Sigmoid colon (tissue), 7 donors: ENCODE results near the gene GJB1. TPM values are rescaled to one million over a fixed set of nuclear protein-coding genes. Genes with fewer than 3 reads are reported as not detected.
A peak's percentile ranks its signal among the peaks of the same experiment; 100 is the strongest.

Experiments
- DNase-seq: peaks from one replicate; pipeline ENCODE4 v3.0.0-alpha.2; 2019
- H3K27ac ChIP-seq, 4 donors: fragments of 200-600 bp; sonication (generic); one replicate each; pipeline ENCODE4 v1.5.1; 2016 to 2019; ENCODE audit warnings: mild to moderate bottlenecking in 1 of 4
- H3K27me3 ChIP-seq, 3 donors: fragments of 200-600 bp; sonication (generic); one replicate each; pipeline ENCODE4 v1.5.1; 2019; ENCODE audit warnings: mild to moderate bottlenecking in 1 of 3
- H3K36me3 ChIP-seq, 4 donors: fragments of 200-600 bp; sonication (generic); one replicate each; pipeline ENCODE4 v1.5.1; 2016 to 2019
- H3K4me1 ChIP-seq, 4 donors: fragments of 200-600 bp; sonication (generic); one replicate each; pipeline ENCODE4 v1.5.1; 2017 to 2019
- H3K4me3 ChIP-seq, 4 donors: fragments of 200-600 bp; sonication (generic); one replicate each; pipeline ENCODE4 v1.5.1; 2017 to 2019; ENCODE audit warnings: mild to moderate bottlenecking in 2 of 4, moderate library complexity in 1 of 4
- H3K9me3 ChIP-seq, 4 donors: fragments of 200-600 bp in 3 of 4; sonication (generic) in 3 of 4; one replicate each; pipeline versions ENCODE4 v1.5.1 to v1.6.1; 2013 to 2019
- EP300 ChIP-seq, 4 donors: sonication (generic); formaldehyde crosslinking; IDR thresholded peaks; one replicate each; pipeline ENCODE4 v1.6.1; 2017; ENCODE audit warnings: antibody characterized with exemption in 4 of 4
- POLR2A ChIP-seq, 2 donors: fragments of 450-650 bp; IDR thresholded peaks; one replicate each; pipeline ENCODE4 v1.6.1; 2016; ENCODE audit warnings: antibody characterized with exemption in 2 of 2, mild to moderate bottlenecking in 2 of 2, moderate library complexity in 2 of 2
- POLR2AphosphoS5 ChIP-seq, 4 donors: sonication (generic); formaldehyde crosslinking; IDR thresholded peaks; one replicate each; pipeline ENCODE4 v1.6.1; 2017; ENCODE audit warnings: antibody characterized with exemption in 4 of 4
- WGBS, 2 donors: extraction: QIAGEN DNeasy Blood & Tissue Kit; methylation state at CpG; one replicate each; pipeline ENCODE4 v1.1.7; 2013; 5-methylcytosine and 5-hydroxymethylcytosine counted together
- intact Hi-C: fragments of 100-400 bp; cut with DNase I; formaldehyde crosslinking; loops from one replicate; pipeline ENCODE4 v1.15.1; 2023
- polyA plus RNA-seq, 3 donors: library from polyadenylated mRNA; stranded (reverse); fragments of 200-250 nt; gene quantifications; one replicate each; pipeline ENCODE4 v1.2.3, GENCODE V29; 2013
- total RNA-seq, 4 donors: library from RNA; depleted of rRNA; stranded (reverse); fragments of >200 nt; gene quantifications; one replicate each; pipeline ENCODE4 v1.1.0, GENCODE V29; 2016
- TF ChIP-seq, protein P1 (sequence below), 4 experiments: fragments of 450-650 bp in 3 of 4; fragments of 200-600 bp in 1 of 4; IDR thresholded peaks; one replicate each; pipeline ENCODE4 v1.5.1; 2016 to 2019; ENCODE audit warnings: antibody characterized with exemption in 4 of 4, mild to moderate bottlenecking in 3 of 4, moderate library complexity in 2 of 4
- donor health status: healthy with polysubstance abuse.
- donor health status: Bipolar disorder and iron deficiency.
- donor health status: healthy.

GJB1 gene
- total and polyA plus RNA-seq, 7 donors = 12.6 to 65.6 (median 16.2) TPM; not detected in 4

DNA sequence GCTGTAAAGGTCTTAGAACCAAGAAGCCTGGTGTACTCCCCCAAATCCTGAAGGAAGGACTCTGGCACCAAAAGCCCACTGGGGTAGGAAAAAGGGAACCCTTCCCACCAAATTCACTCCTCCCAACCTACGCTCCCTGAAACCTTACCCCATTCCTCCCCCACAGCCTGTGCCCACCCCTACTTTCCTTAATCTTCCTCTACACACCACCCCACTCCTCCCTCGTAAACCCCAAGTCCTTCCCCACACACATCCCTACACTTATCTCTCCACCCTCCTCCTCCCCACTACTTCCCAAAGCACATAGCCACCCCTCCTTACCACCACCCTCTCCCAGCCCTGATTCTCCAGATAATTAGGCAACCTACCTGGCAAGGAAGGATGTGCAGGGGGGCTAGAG is 29.2 kb downstream of the GJB1 start:
- Histone ChIP-seq H3K4me1 (peaks cover 0 to 16% (median 12%) of the 10 kb centered on the region in 4 donors), H3K4me3 (no peak overlapping the region), H3K27ac (no peak overlapping the region), H3K27me3 (no peaks in the 10 kb centered on the region), H3K9me3 (no peaks in the 10 kb centered on the region), H3K36me3 (peaks cover 0 to 29% (median 10%) of the 10 kb centered on the region in 4 donors)
- TF ChIP-seq POLR2A (IDR thresholded peaks at IDR 0.05) = no peak
- TF ChIP-seq EP300 (IDR thresholded peaks at IDR 0.05) = no peak
- no peak for TF ChIP-seq POLR2AphosphoS5 (IDR thresholded peaks at IDR 0.05)
- TF ChIP-seq, protein P1, sequence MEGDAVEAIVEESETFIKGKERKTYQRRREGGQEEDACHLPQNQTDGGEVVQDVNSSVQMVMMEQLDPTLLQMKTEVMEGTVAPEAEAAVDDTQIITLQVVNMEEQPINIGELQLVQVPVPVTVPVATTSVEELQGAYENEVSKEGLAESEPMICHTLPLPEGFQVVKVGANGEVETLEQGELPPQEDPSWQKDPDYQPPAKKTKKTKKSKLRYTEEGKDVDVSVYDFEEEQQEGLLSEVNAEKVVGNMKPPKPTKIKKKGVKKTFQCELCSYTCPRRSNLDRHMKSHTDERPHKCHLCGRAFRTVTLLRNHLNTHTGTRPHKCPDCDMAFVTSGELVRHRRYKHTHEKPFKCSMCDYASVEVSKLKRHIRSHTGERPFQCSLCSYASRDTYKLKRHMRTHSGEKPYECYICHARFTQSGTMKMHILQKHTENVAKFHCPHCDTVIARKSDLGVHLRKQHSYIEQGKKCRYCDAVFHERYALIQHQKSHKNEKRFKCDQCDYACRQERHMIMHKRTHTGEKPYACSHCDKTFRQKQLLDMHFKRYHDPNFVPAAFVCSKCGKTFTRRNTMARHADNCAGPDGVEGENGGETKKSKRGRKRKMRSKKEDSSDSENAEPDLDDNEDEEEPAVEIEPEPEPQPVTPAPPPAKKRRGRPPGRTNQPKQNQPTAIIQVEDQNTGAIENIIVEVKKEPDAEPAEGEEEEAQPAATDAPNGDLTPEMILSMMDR (IDR thresholded peaks at IDR 0.05) = no peak
- WGBS, 2 donors = 62 to 63% methylated on average over 2 of the region's 2 CpGs
- intact Hi-C loops = loop anchor here (2.0 to 10.0 kb wide), 2 partner anchors 67 to 115 kb away; partner anchors contain the start of gene TAF1
- no peak for DNase-seq

DNA sequence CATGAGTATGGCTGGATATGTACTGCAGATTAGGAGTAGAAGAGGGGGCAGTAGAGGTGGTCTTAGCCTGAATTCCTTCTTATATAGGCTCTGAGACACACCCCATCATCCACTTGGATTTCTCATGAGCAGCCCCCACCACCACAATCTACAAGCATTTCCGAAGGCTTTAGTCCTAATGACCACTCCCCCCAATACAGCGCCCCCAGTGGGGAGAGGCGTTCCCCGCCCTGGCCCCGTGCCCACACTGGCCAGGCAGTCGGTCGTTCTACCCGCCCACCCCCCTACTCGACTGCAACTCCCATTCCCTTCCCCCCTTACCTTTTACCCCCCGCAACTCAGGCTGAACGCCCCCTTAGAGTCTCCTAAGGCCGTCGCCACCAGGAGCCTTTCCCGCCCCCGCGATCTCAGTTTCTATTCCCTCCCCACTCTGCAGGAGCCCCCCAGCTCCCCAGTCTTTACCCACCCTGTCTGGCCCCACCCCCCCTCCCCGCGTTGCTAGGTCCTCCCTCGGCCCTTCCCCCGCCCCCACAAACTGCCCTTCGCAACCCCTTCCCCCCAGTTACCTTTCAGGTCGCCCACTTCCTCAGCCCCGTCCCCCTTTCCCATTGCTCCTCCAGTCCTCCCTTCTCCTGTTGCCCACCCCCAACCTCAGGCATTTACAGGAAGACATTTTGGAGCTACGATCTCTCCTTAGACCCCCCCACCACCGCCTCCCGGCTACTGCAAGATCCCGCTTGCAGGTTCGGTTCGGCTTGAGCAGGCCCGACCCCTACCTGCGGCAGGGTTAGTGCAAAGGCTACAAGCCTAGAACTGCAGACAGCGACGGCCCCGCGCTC is 30.4 kb downstream of the GJB1 start:
- H3K36me3 ChIP-seq = peaks cover 0 to 16% (median 0%) of the 10 kb centered on the region in 4 donors
- DNase-seq = no peak
- peaks cover 0 to 16% (median 12%) of the 10 kb centered on the region in 4 donors for H3K4me1 ChIP-seq
- peak overlapping the region; percentile 85 to 93 (median 89) for H3K27ac ChIP-seq
- TF ChIP-seq POLR2AphosphoS5 (IDR thresholded peaks at IDR 0.05) (peak in 1 of 4 donors; percentile 5), POLR2A (IDR thresholded peaks at IDR 0.05) (peak in 1 of 2 donors; percentile 39), EP300 (IDR thresholded peaks at IDR 0.05) (no peak)
- TF ChIP-seq, protein P1 (IDR thresholded peaks at IDR 0.05) = peak in 1 of 4 experiments; percentile 53
- WGBS, 2 donors = 1 to 2% methylated on average over 35 of the region's 35 CpGs
- intact Hi-C loops = loop anchor here (2.0 to 10.0 kb wide), 3 partner anchors 31 to 113 kb away; partner anchors contain the start of gene TAF1
- H3K9me3 ChIP-seq = no peaks in the 10 kb centered on the region
- no peaks in the 10 kb centered on the region for H3K27me3 ChIP-seq
- H3K4me3 ChIP-seq = peak overlapping the region; percentile 53 to 70 (median 66)

DNA sequence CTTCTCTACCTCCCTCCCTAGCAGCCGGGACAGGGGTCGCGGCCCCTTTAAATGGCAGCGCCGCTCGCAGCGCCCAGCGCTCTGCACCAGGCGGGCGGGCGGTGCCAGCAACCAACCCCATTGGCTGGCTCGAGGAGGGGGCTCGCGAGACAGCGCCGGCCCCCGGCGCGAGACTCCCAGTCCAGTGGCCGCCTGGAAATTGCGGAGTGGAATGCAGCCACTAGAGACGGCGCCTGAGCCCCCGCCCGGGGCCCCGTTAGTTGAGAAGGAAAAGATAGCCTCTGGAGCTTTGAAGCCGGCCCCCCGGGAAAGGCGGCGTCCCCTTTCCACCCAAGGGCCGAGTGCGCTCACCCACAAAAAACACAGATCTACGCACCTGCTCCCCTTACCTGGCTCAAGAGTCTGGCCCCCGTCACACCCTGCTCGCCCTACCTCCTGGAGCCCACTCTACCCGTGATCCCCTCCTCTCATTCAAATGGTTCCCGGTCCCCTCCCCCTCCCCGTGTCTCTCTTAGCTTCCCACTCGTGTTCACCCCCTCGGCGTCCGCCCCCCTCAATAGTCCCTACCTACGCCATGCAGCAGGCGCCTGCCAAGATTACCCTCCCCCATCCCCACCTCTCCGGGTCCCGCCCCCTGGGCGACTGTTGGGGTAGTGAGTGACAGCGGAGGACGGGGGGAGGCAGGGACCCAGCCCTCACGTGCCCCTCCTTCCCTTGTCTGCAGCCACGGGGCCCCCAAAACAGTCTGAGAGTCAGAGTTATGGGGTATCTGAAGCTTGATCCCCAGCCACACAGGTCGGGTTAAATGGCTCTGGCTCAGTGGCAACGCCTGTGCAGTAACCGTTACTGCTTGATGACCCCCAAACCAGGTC is 31.3 kb downstream of the GJB1 start, which contains the start of gene ZMYM3:
ZMYM3 (minus strand) TSS at position 49 of the 872 bp plus-strand sequence. CDS start 885 bp downstream, outside the sequence.
- Histone ChIP-seq H3K4me1 (peaks cover 0 to 16% (median 12%) of the 10 kb centered on the region in 4 donors), H3K27ac (peak within 1 kb of the TSS; percentile 85 to 93 (median 89)), H3K4me3 (peak within 1 kb of the TSS; percentile 53 to 70 (median 66)), H3K36me3 (peaks cover 0 to 7% (median 0%) of the 10 kb centered on the region in 4 donors), H3K9me3 (no peaks in the 10 kb centered on the region), H3K27me3 (no peaks in the 10 kb centered on the region)
- TF ChIP-seq EP300 (IDR thresholded peaks at IDR 0.05) (no peak), POLR2A (IDR thresholded peaks at IDR 0.05) (peak in 1 of 2 donors; percentile 32), POLR2AphosphoS5 (IDR thresholded peaks at IDR 0.05) (peak; percentile 29 to 75 (median 67))
- TF ChIP-seq, protein P1 (IDR thresholded peaks at IDR 0.05) = no peak
- peak; percentile 93 for DNase-seq
- WGBS, 2 donors = 1% methylated on average over 54 of the region's 54 CpGs
- intact Hi-C loops = loop anchor here (2.0 to 10.0 kb wide), 2 partner anchors 30 to 70 kb away; no protein-coding TSS in a partner anchor

DNA sequence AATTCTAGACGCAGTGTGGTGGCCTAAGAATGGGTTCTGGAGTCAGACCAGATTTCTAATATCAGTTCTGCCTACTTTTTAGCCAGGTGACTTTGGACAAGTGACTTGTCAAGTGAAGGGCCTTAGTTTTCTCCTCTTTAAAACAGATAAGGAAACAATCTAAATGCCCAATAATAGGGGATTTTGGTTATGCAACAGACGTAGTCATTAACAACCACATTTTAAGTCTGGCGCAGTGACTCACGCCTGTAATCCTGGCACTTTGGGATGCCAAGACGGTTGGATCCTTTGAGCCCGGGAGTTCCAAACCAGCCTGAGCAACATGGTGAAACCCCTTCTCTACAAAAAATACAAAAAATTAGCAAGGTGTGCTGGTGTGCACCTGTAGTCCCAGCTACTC is 33.0 kb downstream of the GJB1 start:
- intact Hi-C loops = loop anchor here (10.0 kb wide), 1 partner anchor 71 kb away; no protein-coding TSS in a partner anchor
- no peak for TF ChIP-seq POLR2AphosphoS5 (IDR thresholded peaks at IDR 0.05)

More for the DNA sequence above, 33.0 kb downstream of the GJB1 start:
- H3K4me3 ChIP-seq = no peak overlapping the region
- DNase-seq = no peak
- H3K4me1 ChIP-seq = peaks cover 0 to 16% (median 12%) of the 10 kb centered on the region in 4 donors
- no peaks in the 10 kb centered on the region for H3K9me3 ChIP-seq
- no peaks in the 10 kb centered on the region for H3K27me3 ChIP-seq
- H3K36me3 ChIP-seq = no peaks in the 10 kb centered on the region
- peak overlapping the region in 3 of 4 donors; percentile 88 to 93 (median 90) for H3K27ac ChIP-seq
- 86 to 87% methylated on average over 6 of the region's 6 CpGs for WGBS, 2 donors
